Right atrium auricular region (tissue), 2 donors: ENCODE results near the gene STING1. TPM values are rescaled to one million over a fixed set of nuclear protein-coding genes. Genes with fewer than 3 reads are reported as not detected.
A peak's percentile ranks its signal among the peaks of the same experiment; 100 is the strongest.

Experiments used
- DNase-seq: peaks from one replicate; pipeline ENCODE4 v3.0.0-alpha.2; 2019; ENCODE audit warnings: low spot score
- H3K27ac ChIP-seq, 2 donors: fragments of 200-600 bp; sonication (generic); 1 replicate in 1 of 2; 2 replicates in 1 of 2; pipeline ENCODE4 v1.5.1; 2016 to 2019
- H3K27me3 ChIP-seq, 2 donors: fragments of 200-600 bp; sonication (generic); one replicate each; pipeline versions ENCODE4 v1.5.1 to v1.6.0; 2017 to 2019
- H3K36me3 ChIP-seq: fragments of 200-600 bp; sonication (generic); one replicate; pipeline ENCODE4 v1.5.1; 2016
- H3K4me1 ChIP-seq, 2 donors: fragments of 200-600 bp; sonication (generic); one replicate each; pipeline versions ENCODE4 v1.5.1 to v1.6.0; 2017 to 2019
- H3K4me3 ChIP-seq, 2 donors: fragments of 200-600 bp; sonication (generic); 1 replicate in 1 of 2; 2 replicates in 1 of 2; pipeline ENCODE4 v1.5.1; 2017 to 2019; ENCODE audit warnings: mild to moderate bottlenecking in 1 of 2, moderate library complexity in 1 of 2
- H3K9me3 ChIP-seq, 2 donors: fragments of 200-600 bp; sonication (generic); one replicate each; pipeline ENCODE4 v1.5.1; 2019
- CTCF ChIP-seq, 2 donors: fragments of 200-600 bp; sonication (generic); IDR thresholded peaks; one replicate each; pipeline ENCODE4 v1.5.1; 2019; ENCODE audit warnings: antibody characterized with exemption in 2 of 2
- total RNA-seq, 2 donors: library from RNA; depleted of rRNA; stranded (reverse); fragments of >200 nt; gene quantifications; one replicate each; pipeline ENCODE4 v1.1.0, GENCODE V29; 2016

The STING1 gene
- total RNA-seq, 2 donors from 2014 or later = 80.0 to 123 TPM

- no peak for TF ChIP-seq CTCF (IDR thresholded peaks at IDR 0.05)
- H3K9me3 ChIP-seq = no peaks in the 10 kb centered on the region
- DNase-seq = no peak
- H3K27ac ChIP-seq = peak overlapping the region; percentile 50 to 66
- no peaks in the 10 kb centered on the region for H3K36me3 ChIP-seq
- H3K27me3 ChIP-seq = no peaks in the 10 kb centered on the region
- H3K4me3 ChIP-seq = no peak overlapping the region
- no peaks in the 10 kb centered on the region for H3K4me1 ChIP-seq
Observed at GRCh38 chr5:139459451-139459934, 23.1 kb downstream of the STING1 start.

- no peak for DNase-seq
- H3K36me3 ChIP-seq = no peaks in the 10 kb centered on the region
- no peaks in the 10 kb centered on the region for H3K4me1 ChIP-seq
- no peak for TF ChIP-seq CTCF (IDR thresholded peaks at IDR 0.05)
- no peaks in the 10 kb centered on the region for H3K9me3 ChIP-seq
- peak overlapping the region; percentile 50 to 66 for H3K27ac ChIP-seq
- H3K4me3 ChIP-seq = no peak overlapping the region
- no peaks in the 10 kb centered on the region for H3K27me3 ChIP-seq
Observed at GRCh38 chr5:139458580-139459407, 23.8 kb downstream of the STING1 start.

GRCh38 chr5:139457653-139458306, 24.8 kb downstream of the STING1 start:
- no peaks in the 10 kb centered on the region for H3K9me3 ChIP-seq
- no peak for TF ChIP-seq CTCF (IDR thresholded peaks at IDR 0.05)
- H3K27me3 ChIP-seq = no peaks in the 10 kb centered on the region
- DNase-seq = no peak
- no peaks in the 10 kb centered on the region for H3K4me1 ChIP-seq
- H3K4me3 ChIP-seq = no peak overlapping the region
- no peak overlapping the region for H3K27ac ChIP-seq
- H3K36me3 ChIP-seq = no peaks in the 10 kb centered on the region

GRCh38 chr5:139457241-139457640, 25.3 kb downstream of the STING1 start:
- Histone ChIP-seq H3K9me3 (no peaks in the 10 kb centered on the region), H3K36me3 (no peaks in the 10 kb centered on the region), H3K27ac (no peak overlapping the region), H3K4me1 (no peaks in the 10 kb centered on the region), H3K4me3 (no peak overlapping the region), H3K27me3 (no peaks in the 10 kb centered on the region)
- no peak for TF ChIP-seq CTCF (IDR thresholded peaks at IDR 0.05)
- DNase-seq = no peak

GRCh38 chr5:139456776-139457175, 25.8 kb downstream of the STING1 start:
- no peaks in the 10 kb centered on the region for H3K4me1 ChIP-seq
- H3K36me3 ChIP-seq = peaks cover 4% of the 10 kb centered on the region
- no peak for TF ChIP-seq CTCF (IDR thresholded peaks at IDR 0.05)
- H3K27me3 ChIP-seq = no peaks in the 10 kb centered on the region
- no peak for DNase-seq
- no peak overlapping the region for H3K27ac ChIP-seq
- H3K9me3 ChIP-seq = no peaks in the 10 kb centered on the region
- H3K4me3 ChIP-seq = no peak overlapping the region
